Mesendoderm (in vitro differentiated cells): ENCODE results near the gene ZSWIM6.

Source experiments
- DNase-seq: peaks from one replicate; pipeline ENCODE4 v3.0.0; 2013
- H2AK5ac ChIP-seq: 2 replicates; pipeline ENCODE4 v1.6.1; 2013; ENCODE audit warnings: low read length, inconsistent platforms
- H2BK120ac ChIP-seq: 2 replicates; pipeline ENCODE4 v1.6.1; 2013; ENCODE audit warnings: low read depth, mild to moderate bottlenecking, low read length, moderate library complexity, mixed read lengths
- H2BK15ac ChIP-seq: replicated peaks from 2 replicates; pipeline ENCODE4 v1.6.1; 2013; ENCODE audit warnings: low read depth, mild to moderate bottlenecking, moderate library complexity
- H2BK5ac ChIP-seq: 2 replicates; pipeline ENCODE4 v1.6.1; 2013; ENCODE audit warnings: low read length, inconsistent platforms
- H3K18ac ChIP-seq: 2 replicates; pipeline ENCODE4 v1.6.1; 2013; ENCODE audit warnings: mild to moderate bottlenecking, low read length, mixed read lengths
- H3K23ac ChIP-seq: one replicate; pipeline ENCODE4 v1.6.1; 2013; ENCODE audit warnings: low read length
- H3K27ac ChIP-seq: 2 replicates; pipeline ENCODE4 v1.5.1; 2013; ENCODE audit warnings: low read depth, mild to moderate bottlenecking, inconsistent platforms, low read length, moderate library complexity
- H3K27me3 ChIP-seq: 2 replicates; pipeline ENCODE4 v1.6.1; 2013; ENCODE audit warnings: low read length, control low read depth, mild to moderate bottlenecking, inconsistent platforms; ENCODE audit not compliant: insufficient read depth, poor library complexity
- H3K36me3 ChIP-seq: 2 replicates; pipeline ENCODE4 v1.6.1; 2013; ENCODE audit warnings: low read length, inconsistent platforms; ENCODE audit not compliant: control insufficient read depth, insufficient read depth
- H3K4ac ChIP-seq: one replicate; pipeline ENCODE4 v1.6.1; 2013; ENCODE audit warnings: low read depth, mild to moderate bottlenecking, low read length, moderate library complexity
- H3K4me1 ChIP-seq: 2 replicates; pipeline ENCODE4 v1.6.1; 2013; ENCODE audit warnings: low read depth, low read length, inconsistent platforms; ENCODE audit not compliant: control insufficient read depth
- H3K4me2 ChIP-seq: 2 replicates; pipeline ENCODE4 v1.6.1; 2013; ENCODE audit warnings: low read length
- H3K4me3 ChIP-seq: 2 replicates; pipeline ENCODE4 v1.5.1; 2013; ENCODE audit warnings: mild to moderate bottlenecking, low read length
- H3K56ac ChIP-seq: one replicate; pipeline ENCODE4 v1.6.1; 2013; ENCODE audit warnings: low read length
- H3K79me1 ChIP-seq: 2 replicates; pipeline ENCODE4 v1.6.1; 2013; ENCODE audit warnings: low read length, inconsistent platforms
- H3K79me2 ChIP-seq: 2 replicates; pipeline ENCODE4 v1.6.1; 2013; ENCODE audit warnings: mild to moderate bottlenecking, low read length; ENCODE audit not compliant: control insufficient read depth, insufficient read depth
- H3K9ac ChIP-seq: 2 replicates; pipeline ENCODE4 v1.6.1; 2013; ENCODE audit warnings: low read length, inconsistent platforms
- H4K5ac ChIP-seq: one replicate; pipeline ENCODE4 v1.6.1; 2013; ENCODE audit warnings: low read length
- H4K8ac ChIP-seq: one replicate; pipeline ENCODE4 v1.6.1; 2013; ENCODE audit warnings: low read depth, mild to moderate bottlenecking, control low read depth, low read length, moderate library complexity
- WGBS: extraction: QIAGEN DNeasy Blood & Tissue Kit; methylation state at CpG from one replicate; pipeline ENCODE4 v1.1.7; 2013; ENCODE audit warnings: low lambda C conversion rate, missing lambda C conversion rate; ENCODE audit not compliant: insufficient coverage; ENCODE audit errors: extremely low coverage; 5-methylcytosine and 5-hydroxymethylcytosine counted together

The ZSWIM6 gene

GRCh38 chr5:61575581-61575980 lies 243.5 kb downstream of the ZSWIM6 start:
- no peak overlapping the region for H3K18ac ChIP-seq
- H2BK120ac ChIP-seq: no peak overlapping the region
- H3K4ac ChIP-seq: no peak overlapping the region
- H3K9ac ChIP-seq: no peak overlapping the region
- H2BK15ac ChIP-seq: no peak overlapping the region
- no peaks in the 10 kb centered on the region for H3K79me1 ChIP-seq
- no peak overlapping the region for H3K4me2 ChIP-seq
- no peak overlapping the region for H2AK5ac ChIP-seq
- H3K23ac ChIP-seq: no peak overlapping the region
- no peak overlapping the region for H4K8ac ChIP-seq
- no CpG with 5 or more reads among the region's 6 CpGs for WGBS
- H3K36me3 ChIP-seq: no peaks in the 10 kb centered on the region
- H3K4me3 ChIP-seq: no peak overlapping the region
- H4K5ac ChIP-seq: no peak overlapping the region
- H2BK5ac ChIP-seq: no peak overlapping the region
- no peaks in the 10 kb centered on the region for H3K4me1 ChIP-seq
- H3K27ac ChIP-seq: no peak overlapping the region
- no peaks in the 10 kb centered on the region for H3K79me2 ChIP-seq
- no peak for DNase-seq
- H3K56ac ChIP-seq: no peak overlapping the region
- H3K27me3 ChIP-seq: no peaks in the 10 kb centered on the region

GRCh38 chr5:61576556-61576955 lies 244.5 kb downstream of the ZSWIM6 start:
- no peak for DNase-seq
- H3K79me1 ChIP-seq: no peaks in the 10 kb centered on the region
- H4K8ac ChIP-seq: no peak overlapping the region
- H3K4ac ChIP-seq: no peak overlapping the region
- no peak overlapping the region for H2BK5ac ChIP-seq
- no peaks in the 10 kb centered on the region for H3K79me2 ChIP-seq
- no peak overlapping the region for H3K56ac ChIP-seq
- no peak overlapping the region for H3K18ac ChIP-seq
- WGBS: no CpG with 5 or more reads among the region's 3 CpGs
- no peak overlapping the region for H3K9ac ChIP-seq
- no peaks in the 10 kb centered on the region for H3K27me3 ChIP-seq
- H3K4me2 ChIP-seq: no peak overlapping the region
- H4K5ac ChIP-seq: no peak overlapping the region
- H3K23ac ChIP-seq: no peak overlapping the region
- H3K4me3 ChIP-seq: no peak overlapping the region
- H3K27ac ChIP-seq: no peak overlapping the region
- H3K4me1 ChIP-seq: no peaks in the 10 kb centered on the region
- no peak overlapping the region for H2BK120ac ChIP-seq
- H2BK15ac ChIP-seq: no peak overlapping the region
- no peaks in the 10 kb centered on the region for H3K36me3 ChIP-seq
- H2AK5ac ChIP-seq: no peak overlapping the region

- Histone ChIP-seq H3K36me3 (no peaks in the 10 kb centered on the region), H3K4me1 (no peaks in the 10 kb centered on the region), H3K9ac (no peak overlapping the region), H3K27me3 (no peaks in the 10 kb centered on the region), H2BK5ac (no peak overlapping the region), H4K8ac (no peak overlapping the region), H3K79me2 (no peaks in the 10 kb centered on the region), H3K27ac (no peak overlapping the region), H3K18ac (no peak overlapping the region), H2BK15ac (no peak overlapping the region), H3K79me1 (no peaks in the 10 kb centered on the region), H3K4me3 (no peak overlapping the region), H3K56ac (no peak overlapping the region), H2BK120ac (no peak overlapping the region), H3K4ac (no peak overlapping the region), H3K4me2 (no peak overlapping the region), H3K23ac (no peak overlapping the region), H2AK5ac (no peak overlapping the region), H4K5ac (no peak overlapping the region)
- no CpG with 5 or more reads among the region's 1 CpG for WGBS
- DNase-seq: no peak
These were observed 246.9 kb downstream of the ZSWIM6 start for GRCh38 chr5:61578858-61579503.

GRCh38 chr5:61582205-61582820 lies 250.3 kb downstream of the ZSWIM6 start:
- Histone ChIP-seq H3K4me3 (no peak overlapping the region), H3K27me3 (no peaks in the 10 kb centered on the region), H3K79me2 (no peaks in the 10 kb centered on the region), H3K4ac (no peak overlapping the region), H2BK120ac (no peak overlapping the region), H3K79me1 (no peaks in the 10 kb centered on the region), H4K5ac (no peak overlapping the region), H2AK5ac (no peak overlapping the region), H3K27ac (no peak overlapping the region), H3K9ac (no peak overlapping the region), H3K56ac (no peak overlapping the region), H3K18ac (no peak overlapping the region), H3K23ac (no peak overlapping the region), H3K4me2 (no peak overlapping the region), H3K36me3 (no peaks in the 10 kb centered on the region), H3K4me1 (no peaks in the 10 kb centered on the region), H2BK5ac (no peak overlapping the region), H4K8ac (no peak overlapping the region), H2BK15ac (no peak overlapping the region)
- no peak for DNase-seq
- no CpG with 5 or more reads among the region's 2 CpGs for WGBS

- Histone ChIP-seq H3K56ac (no peak overlapping the region), H2BK120ac (no peak overlapping the region)
- WGBS: no CpG with 5 or more reads among the region's 3 CpGs
These were observed 250.8 kb downstream of the ZSWIM6 start for GRCh38 chr5:61582887-61583286.

More at GRCh38 chr5:61582887-61583286, 250.8 kb downstream of the ZSWIM6 start:
- Histone ChIP-seq H3K4me3 (no peak overlapping the region), H3K27ac (no peak overlapping the region), H3K79me2 (no peaks in the 10 kb centered on the region), H3K18ac (no peak overlapping the region), H3K23ac (no peak overlapping the region), H3K27me3 (no peaks in the 10 kb centered on the region), H3K4me1 (no peaks in the 10 kb centered on the region), H2AK5ac (no peak overlapping the region), H3K4me2 (no peak overlapping the region), H2BK15ac (no peak overlapping the region), H4K5ac (no peak overlapping the region), H3K36me3 (no peaks in the 10 kb centered on the region), H3K9ac (no peak overlapping the region), H4K8ac (no peak overlapping the region), H3K79me1 (no peaks in the 10 kb centered on the region), H2BK5ac (no peak overlapping the region), H3K4ac (no peak overlapping the region)
- DNase-seq: no peak
